Endometrium (tissue), 2 donors: ENCODE results near the gene DNAJB8.

Source experiments
- FAIRE-seq: peaks from 2 replicates; lab custom pipeline; 2012; peaks lifted over from hg19 to GRCh38; lab: Jason Lieb, UNC
- donor health status: control.
- donor health status: control.

DNAJB8 gene

DNA sequence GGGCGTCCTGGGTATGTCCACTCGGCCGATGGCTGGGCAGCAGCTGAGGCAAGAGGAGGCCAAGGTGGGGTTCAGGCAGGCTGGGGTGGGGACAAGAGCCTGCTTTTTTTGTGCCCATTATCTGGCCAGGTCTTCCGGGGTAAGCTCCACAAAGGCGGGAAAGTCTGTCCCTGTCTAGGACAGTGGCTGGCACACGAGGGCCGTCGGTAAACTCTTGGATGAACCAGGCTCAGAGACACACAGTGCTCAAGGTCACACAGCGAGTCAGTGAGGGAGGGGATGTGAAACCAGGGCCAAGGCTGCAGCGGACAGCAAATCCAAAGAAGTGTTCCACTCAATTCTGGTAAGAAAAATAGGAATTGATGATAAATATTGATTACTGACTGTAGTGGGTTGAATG, 2.9 kb downstream of the DNAJB8 start:
- no peak for FAIRE-seq

- no peak for FAIRE-seq
Observed at GRCh38 chr3:128463354-128463753, 3.3 kb downstream of the DNAJB8 start.

GRCh38 chr3:128462931-128463330, 3.8 kb downstream of the DNAJB8 start:
- no peak for FAIRE-seq

- FAIRE-seq = no peak
Observed at GRCh38 chr3:128462341-128462910, 4.3 kb downstream of the DNAJB8 start.

GRCh38 chr3:128461731-128462130, 5.0 kb downstream of the DNAJB8 start:
- FAIRE-seq = no peak

DNA sequence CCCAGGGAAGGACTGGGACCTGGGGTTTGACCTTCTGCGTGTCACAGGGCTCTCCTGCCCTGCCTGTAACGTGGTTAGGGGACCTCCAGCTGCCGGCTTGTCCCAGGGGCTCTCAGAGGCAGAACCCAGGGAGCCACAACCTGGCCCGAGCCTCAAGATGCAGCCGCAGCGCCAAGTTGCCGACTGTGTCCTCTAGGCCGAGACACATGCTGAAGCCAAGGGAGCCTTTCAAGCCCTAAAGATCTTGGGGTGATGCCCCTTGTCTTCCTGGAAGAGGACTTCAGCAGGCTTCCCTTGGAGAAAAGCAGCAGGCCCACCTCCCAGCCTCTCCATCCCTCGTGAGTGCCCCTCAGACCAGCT, 7.2 kb downstream of the DNAJB8 start:
- no peak for FAIRE-seq

GRCh38 chr3:128458746-128459460, 7.8 kb downstream of the DNAJB8 start:
- FAIRE-seq = no peak

DNA sequence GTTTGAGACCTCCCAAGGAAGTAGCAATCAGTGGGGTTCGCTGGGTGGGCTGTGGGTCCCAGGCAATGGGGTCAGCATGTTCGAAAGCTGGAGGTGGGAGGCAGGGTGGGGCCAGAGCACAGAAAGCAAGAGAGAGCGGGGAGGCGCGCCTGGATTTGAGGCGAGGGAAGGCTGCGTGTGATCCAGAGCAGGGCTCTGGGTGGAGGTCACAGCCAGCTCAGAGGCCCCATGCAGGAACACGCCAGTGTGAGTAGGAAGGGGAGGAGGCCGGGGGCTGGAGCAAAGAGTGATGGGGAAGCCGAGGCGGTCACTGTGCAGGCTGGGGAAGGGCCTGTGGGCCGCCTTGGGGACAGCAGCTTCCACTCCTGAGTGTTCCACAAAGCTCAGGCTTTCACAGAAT, 8.8 kb downstream of the DNAJB8 start:
- FAIRE-seq = no peak

GRCh38 chr3:128456776-128457715, 9.6 kb downstream of the DNAJB8 start:
- no peak for FAIRE-seq

DNA sequence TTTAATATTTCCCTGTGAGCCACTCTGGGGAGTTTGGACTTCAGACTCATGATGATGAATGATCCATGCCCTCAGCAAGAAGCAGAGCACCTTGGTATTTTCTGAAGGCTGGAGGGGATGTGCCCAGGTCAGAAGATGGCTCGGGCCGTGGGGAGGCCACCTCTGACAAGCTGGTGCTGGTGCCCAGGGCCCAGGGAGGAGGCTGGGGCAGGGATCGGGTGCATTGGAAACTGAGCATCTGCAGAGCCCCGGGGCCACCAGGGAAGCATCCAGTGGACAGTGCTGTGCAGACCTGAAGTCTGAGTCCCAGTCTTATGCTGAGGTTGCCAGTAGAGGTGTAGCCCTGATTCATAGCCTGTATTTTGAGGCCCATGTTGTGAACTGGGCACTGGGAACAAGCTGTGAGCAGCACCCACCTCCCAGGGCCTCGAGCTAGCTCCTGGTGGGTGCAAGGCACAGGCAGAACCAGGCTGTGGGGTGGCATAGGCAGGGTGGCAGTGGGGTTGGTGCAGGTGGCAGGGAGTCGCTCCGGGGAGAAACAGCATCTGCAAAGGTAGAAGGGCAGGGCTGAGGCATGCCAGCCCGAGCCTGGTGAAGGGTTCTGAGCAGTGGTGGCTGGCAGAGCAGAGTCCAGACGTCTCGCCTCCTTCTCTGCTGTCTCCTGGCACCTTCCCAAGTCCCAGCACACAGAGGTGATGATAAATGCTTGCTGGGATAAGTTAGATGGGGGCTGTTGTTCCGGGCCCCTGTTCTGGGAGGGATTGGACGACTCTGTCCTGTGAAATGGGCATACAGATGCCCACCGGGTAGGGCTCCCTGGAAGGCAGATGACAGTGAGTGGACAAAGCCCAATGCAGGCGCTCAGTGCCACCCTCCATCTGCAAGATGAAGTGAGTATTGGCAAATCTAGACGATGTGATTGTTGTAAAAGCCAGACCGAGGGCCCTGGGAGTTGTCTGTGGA, 10.6 kb downstream of the DNAJB8 start:
- no peak for FAIRE-seq

DNA sequence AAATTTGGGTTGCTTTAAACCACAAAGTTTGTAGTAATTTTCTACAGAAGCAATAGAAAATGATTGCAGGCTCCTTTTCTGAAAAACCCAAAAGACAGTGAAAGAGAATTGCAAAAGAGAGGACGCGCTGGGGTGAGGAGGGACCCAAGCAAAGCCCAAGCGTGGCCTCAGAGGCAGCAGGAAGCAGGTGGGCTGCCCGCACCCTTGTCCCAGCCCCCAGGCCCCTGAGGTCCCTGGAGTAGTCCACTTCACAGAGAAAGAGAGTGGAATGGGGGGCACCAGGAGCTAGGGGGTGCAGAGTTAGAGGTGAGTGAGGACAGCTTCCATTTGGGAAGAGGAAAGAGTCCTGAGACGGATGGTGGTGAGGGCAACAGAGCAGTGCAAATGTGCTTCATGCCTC, 11.6 kb downstream of the DNAJB8 start:
- FAIRE-seq = no peak

DNA sequence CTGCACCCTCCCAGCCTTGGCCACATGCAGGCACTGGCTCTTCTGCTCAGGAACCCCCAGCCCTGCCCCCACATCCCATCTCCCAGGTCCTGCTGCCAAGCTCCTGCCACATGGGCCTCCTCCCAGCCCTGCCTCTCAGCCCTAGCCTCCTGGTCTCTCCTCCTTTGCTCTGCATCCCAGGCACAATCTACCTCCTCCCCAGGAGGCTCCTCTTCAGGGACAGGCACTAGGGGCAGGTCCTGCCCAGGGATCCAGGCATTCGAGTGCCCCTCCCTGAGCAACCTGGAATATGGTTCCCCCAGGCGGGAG, 12.4 kb downstream of the DNAJB8 start:
- no peak for FAIRE-seq

GRCh38 chr3:128453501-128454309, 13.0 kb downstream of the DNAJB8 start:
- FAIRE-seq = no peak

DNA sequence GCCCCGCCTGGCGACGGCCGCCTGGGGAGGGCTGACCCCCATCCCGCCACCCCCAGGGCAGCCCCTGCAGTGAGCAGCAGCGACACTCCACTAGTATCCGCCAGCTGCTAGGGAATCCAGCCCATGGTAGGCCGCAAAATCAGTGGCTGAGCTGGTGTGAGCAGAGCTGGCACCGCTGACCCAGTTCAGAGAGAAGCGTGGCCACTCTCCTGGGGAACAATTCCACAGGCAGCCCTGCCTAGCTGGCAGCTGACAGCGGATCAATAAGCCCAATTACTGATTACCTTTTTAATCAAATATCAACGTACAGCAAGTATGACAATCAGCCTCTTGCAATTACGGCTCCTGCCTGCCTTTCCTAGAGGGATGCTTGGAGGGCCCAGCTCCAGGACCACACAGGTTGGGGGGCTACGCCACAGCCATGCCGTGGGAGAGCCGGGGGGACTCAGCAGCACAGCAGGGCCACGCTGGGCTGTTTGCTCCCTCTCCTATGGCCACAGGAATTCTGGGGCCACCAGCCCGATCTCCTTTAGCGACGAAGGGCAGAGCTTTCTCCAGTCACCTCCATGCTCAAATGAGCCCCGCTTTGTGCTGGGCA, 13.9 kb downstream of the DNAJB8 start:
- no peak for FAIRE-seq

DNA sequence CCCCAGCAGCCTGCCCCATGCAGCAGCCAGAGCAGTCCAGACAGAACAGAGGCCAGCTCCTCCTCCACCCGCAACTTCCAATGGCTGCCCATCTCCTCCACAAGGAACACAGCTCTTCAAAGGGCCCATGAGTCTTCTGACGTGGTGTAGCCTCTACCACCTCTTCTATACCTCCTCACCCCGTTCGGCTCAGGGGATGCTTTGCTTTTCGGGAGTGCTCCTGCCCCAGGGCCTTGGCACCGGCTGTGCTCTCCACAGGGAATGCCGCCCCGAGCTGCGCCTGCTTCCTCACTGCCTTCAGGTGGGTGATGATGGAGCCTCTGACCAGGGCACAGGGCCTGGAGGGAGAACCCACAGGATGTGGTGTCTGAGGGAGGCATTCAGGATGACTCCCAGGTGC, 14.6 kb downstream of the DNAJB8 start:
- FAIRE-seq = no peak

DNA sequence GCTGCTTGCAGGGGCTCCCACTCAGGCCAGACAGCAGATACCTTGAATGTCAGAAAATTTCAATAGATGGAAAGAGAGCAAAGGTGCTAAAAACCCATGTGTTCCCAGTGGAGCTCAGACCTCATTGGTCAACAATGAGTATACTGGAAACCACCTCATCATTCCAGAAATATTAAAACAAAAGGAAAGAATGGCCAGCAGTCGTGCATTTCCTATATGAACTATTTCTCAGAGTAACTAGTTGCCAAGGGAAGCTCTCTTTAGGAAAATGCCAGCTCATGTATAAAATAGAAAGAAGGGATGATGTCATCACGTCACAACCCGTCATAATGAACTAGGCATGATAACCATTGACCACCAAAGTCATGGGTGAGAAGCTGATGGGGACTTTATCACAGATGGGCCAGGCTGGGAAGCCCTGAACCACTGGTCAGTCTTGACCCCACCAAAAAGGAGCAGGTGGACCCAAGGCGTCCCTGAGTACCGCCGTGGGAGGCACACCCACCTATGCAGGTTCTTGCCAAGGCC, 17.5 kb downstream of the DNAJB8 start:
- FAIRE-seq = no peak

GRCh38 chr3:128448491-128448890, 18.2 kb downstream of the DNAJB8 start:
- FAIRE-seq = no peak

GRCh38 chr3:128447561-128448013, 19.1 kb downstream of the DNAJB8 start:
- no peak for FAIRE-seq

GRCh38 chr3:128446821-128447220, 19.9 kb downstream of the DNAJB8 start:
- FAIRE-seq = no peak

- FAIRE-seq = no peak
Observed at GRCh38 chr3:128445357-128445756, 21.3 kb downstream of the DNAJB8 start.

GRCh38 chr3:128443771-128444170, 22.9 kb downstream of the DNAJB8 start:
- FAIRE-seq = no peak
